ENCODE results near the gene MNT. TPM values are rescaled to one million over a fixed set of nuclear protein-coding genes. Genes with fewer than 3 reads are reported as not detected.

MNT gene
- total and polyA plus RNA-seq, 5 donors from 2014 or later: 0.50 to 93.4 (median 1.1) TPM

GRCh38 chr17:2369039-2369438 is 31.8 kb downstream of the MNT start:
- no peaks in the 10 kb centered on the region for H3K4me1 Mint-ChIP-seq
- no peak for DNase-seq
- H3K27me3 Mint-ChIP-seq: no peaks in the 10 kb centered on the region
- no peaks in the 10 kb centered on the region for H3K9me3 ChIP-seq (ENCODE audit: control insufficient read depth in 2 of 2, low read length in 2 of 2)
- H3K9me3 Mint-ChIP-seq: no peaks in the 10 kb centered on the region
- H3K4me1 ChIP-seq (ENCODE audit: control insufficient read depth, insufficient read depth, low read length, poor library complexity, severe bottlenecking): no peaks in the 10 kb centered on the region
- H3K36me3 Mint-ChIP-seq: no peaks in the 10 kb centered on the region
- no peak overlapping the region for H3K27ac ChIP-seq (ENCODE audit: insufficient read depth, low read length, poor library complexity, severe bottlenecking)
- no peak overlapping the region for H3K4me3 ChIP-seq (ENCODE audit: low read depth, low read length)
- H3K27ac Mint-ChIP-seq: peak overlapping the region in 1 of 3 donors; percentile 47
- no peak overlapping the region for H3K4me3 Mint-ChIP-seq
- no peaks in the 10 kb centered on the region for H3K27me3 ChIP-seq (ENCODE audit: control insufficient read depth, insufficient read depth, low read length)
- ATAC-seq (ENCODE audit: low read depth in 2 of 2): no peak
- peaks cover 9% of the 10 kb centered on the region for H3K36me3 ChIP-seq (ENCODE audit: control insufficient read depth, insufficient read depth, low read length)

- Histone ChIP-seq H3K36me3 (ENCODE audit: control insufficient read depth, insufficient read depth, low read length) (peaks cover 6% of the 10 kb centered on the region), H3K27ac (ENCODE audit: insufficient read depth, low read length, poor library complexity, severe bottlenecking) (no peak overlapping the region), H3K27me3 (ENCODE audit: control insufficient read depth, insufficient read depth, low read length) (no peaks in the 10 kb centered on the region), H3K9me3 (ENCODE audit: control insufficient read depth in 2 of 2, low read length in 2 of 2) (no peaks in the 10 kb centered on the region), H3K4me1 (ENCODE audit: control insufficient read depth, insufficient read depth, low read length, poor library complexity, severe bottlenecking) (no peaks in the 10 kb centered on the region), H3K4me3 (ENCODE audit: low read depth, low read length) (no peak overlapping the region)
- Mint-ChIP-seq H3K9me3 (no peaks in the 10 kb centered on the region), H3K27me3 (no peaks in the 10 kb centered on the region), H3K4me3 (no peak overlapping the region), H3K4me1 (no peaks in the 10 kb centered on the region), H3K27ac (no peak overlapping the region), H3K36me3 (no peaks in the 10 kb centered on the region)
- no peak for ATAC-seq (ENCODE audit: low read depth in 2 of 2)
- no peak for DNase-seq
Observed at GRCh38 chr17:2368359-2368758, 32.5 kb downstream of the MNT start.

GRCh38 chr17:2366747-2367494 is 33.9 kb downstream of the MNT start:
- H3K4me1 ChIP-seq (ENCODE audit: control insufficient read depth, insufficient read depth, low read length, poor library complexity, severe bottlenecking): no peaks in the 10 kb centered on the region
- no peaks in the 10 kb centered on the region for H3K27me3 Mint-ChIP-seq
- H3K27ac ChIP-seq (ENCODE audit: insufficient read depth, low read length, poor library complexity, severe bottlenecking): no peak overlapping the region
- no peaks in the 10 kb centered on the region for H3K4me1 Mint-ChIP-seq
- no peaks in the 10 kb centered on the region for H3K27me3 ChIP-seq (ENCODE audit: control insufficient read depth, insufficient read depth, low read length)
- DNase-seq: no peak
- ATAC-seq (ENCODE audit: low read depth in 2 of 2): no peak
- no peak overlapping the region for H3K27ac Mint-ChIP-seq
- H3K36me3 ChIP-seq (ENCODE audit: control insufficient read depth, insufficient read depth, low read length): peaks cover 4% of the 10 kb centered on the region
- H3K4me3 Mint-ChIP-seq: no peak overlapping the region
- no peaks in the 10 kb centered on the region for H3K9me3 ChIP-seq (ENCODE audit: control insufficient read depth in 2 of 2, low read length in 2 of 2)
- no peaks in the 10 kb centered on the region for H3K9me3 Mint-ChIP-seq
- peaks cover 3% of the 10 kb centered on the region for H3K36me3 Mint-ChIP-seq
- no peak overlapping the region for H3K4me3 ChIP-seq (ENCODE audit: low read depth, low read length)

- Histone ChIP-seq H3K9me3 (ENCODE audit: control insufficient read depth in 2 of 2, low read length in 2 of 2) (no peaks in the 10 kb centered on the region), H3K27me3 (ENCODE audit: control insufficient read depth, insufficient read depth, low read length) (no peaks in the 10 kb centered on the region), H3K4me1 (ENCODE audit: control insufficient read depth, insufficient read depth, low read length, poor library complexity, severe bottlenecking) (no peaks in the 10 kb centered on the region), H3K36me3 (ENCODE audit: control insufficient read depth, insufficient read depth, low read length) (peaks cover 4% of the 10 kb centered on the region), H3K27ac (ENCODE audit: insufficient read depth, low read length, poor library complexity, severe bottlenecking) (no peak overlapping the region), H3K4me3 (ENCODE audit: low read depth, low read length) (no peak overlapping the region)
- no peaks in the 10 kb centered on the region for H3K9me3 Mint-ChIP-seq
- H3K27ac Mint-ChIP-seq: no peak overlapping the region
- ATAC-seq (ENCODE audit: low read depth in 2 of 2) (no peak), DNase-seq (no peak)
- no peak overlapping the region for H3K4me3 Mint-ChIP-seq
- no peaks in the 10 kb centered on the region for H3K4me1 Mint-ChIP-seq
- peaks cover 3% of the 10 kb centered on the region for H3K36me3 Mint-ChIP-seq
- no peaks in the 10 kb centered on the region for H3K27me3 Mint-ChIP-seq
Observed at GRCh38 chr17:2365132-2365531, 35.7 kb downstream of the MNT start.

GRCh38 chr17:2364763-2365116 is 36.1 kb downstream of the MNT start:
- peaks cover 4% of the 10 kb centered on the region for H3K36me3 ChIP-seq (ENCODE audit: control insufficient read depth, insufficient read depth, low read length)
- Mint-ChIP-seq H3K4me3 (no peak overlapping the region), H3K9me3 (no peaks in the 10 kb centered on the region), H3K36me3 (peaks cover 3% of the 10 kb centered on the region), H3K27me3 (no peaks in the 10 kb centered on the region), H3K27ac (no peak overlapping the region), H3K4me1 (no peaks in the 10 kb centered on the region)
- H3K4me1 ChIP-seq (ENCODE audit: control insufficient read depth, insufficient read depth, low read length, poor library complexity, severe bottlenecking): no peaks in the 10 kb centered on the region
- ATAC-seq (ENCODE audit: low read depth in 2 of 2): no peak
- no peak overlapping the region for H3K27ac ChIP-seq (ENCODE audit: insufficient read depth, low read length, poor library complexity, severe bottlenecking)
- H3K9me3 ChIP-seq (ENCODE audit: control insufficient read depth in 2 of 2, low read length in 2 of 2): no peaks in the 10 kb centered on the region
- H3K27me3 ChIP-seq (ENCODE audit: control insufficient read depth, insufficient read depth, low read length): no peaks in the 10 kb centered on the region
- no peak for DNase-seq
- no peak overlapping the region for H3K4me3 ChIP-seq (ENCODE audit: low read depth, low read length)

GRCh38 chr17:2363851-2364762 is 36.8 kb downstream of the MNT start:
- no peaks in the 10 kb centered on the region for H3K9me3 ChIP-seq (ENCODE audit: control insufficient read depth in 2 of 2, low read length in 2 of 2)
- H3K36me3 ChIP-seq (ENCODE audit: control insufficient read depth, insufficient read depth, low read length): peaks cover 4% of the 10 kb centered on the region
- ATAC-seq (ENCODE audit: low read depth in 2 of 2) (no peak), DNase-seq (no peak)
- peaks cover 3% of the 10 kb centered on the region for H3K36me3 Mint-ChIP-seq
- H3K4me1 Mint-ChIP-seq: no peaks in the 10 kb centered on the region
- no peaks in the 10 kb centered on the region for H3K4me1 ChIP-seq (ENCODE audit: control insufficient read depth, insufficient read depth, low read length, poor library complexity, severe bottlenecking)
- no peak overlapping the region for H3K4me3 ChIP-seq (ENCODE audit: low read depth, low read length)
- H3K9me3 Mint-ChIP-seq: no peaks in the 10 kb centered on the region
- H3K27me3 Mint-ChIP-seq: no peaks in the 10 kb centered on the region
- H3K4me3 Mint-ChIP-seq: no peak overlapping the region
- no peak overlapping the region for H3K27ac ChIP-seq (ENCODE audit: insufficient read depth, low read length, poor library complexity, severe bottlenecking)
- H3K27ac Mint-ChIP-seq: no peak overlapping the region
- no peaks in the 10 kb centered on the region for H3K27me3 ChIP-seq (ENCODE audit: control insufficient read depth, insufficient read depth, low read length)

GRCh38 chr17:2363318-2363717 is 37.5 kb downstream of the MNT start:
- H3K36me3 ChIP-seq (ENCODE audit: control insufficient read depth, insufficient read depth, low read length): peaks cover 4% of the 10 kb centered on the region
- Mint-ChIP-seq H3K27me3 (no peaks in the 10 kb centered on the region), H3K36me3 (peaks cover 3% of the 10 kb centered on the region), H3K27ac (no peak overlapping the region), H3K4me1 (no peaks in the 10 kb centered on the region), H3K9me3 (no peaks in the 10 kb centered on the region), H3K4me3 (no peak overlapping the region)
- no peak for ATAC-seq (ENCODE audit: low read depth in 2 of 2)
- no peak for DNase-seq
- H3K4me1 ChIP-seq (ENCODE audit: control insufficient read depth, insufficient read depth, low read length, poor library complexity, severe bottlenecking): no peaks in the 10 kb centered on the region
- no peaks in the 10 kb centered on the region for H3K27me3 ChIP-seq (ENCODE audit: control insufficient read depth, insufficient read depth, low read length)
- no peak overlapping the region for H3K4me3 ChIP-seq (ENCODE audit: low read depth, low read length)
- no peak overlapping the region for H3K27ac ChIP-seq (ENCODE audit: insufficient read depth, low read length, poor library complexity, severe bottlenecking)
- H3K9me3 ChIP-seq (ENCODE audit: control insufficient read depth in 2 of 2, low read length in 2 of 2): no peaks in the 10 kb centered on the region
